GM18907 (cell line): ENCODE data around the gene ELOVL5.

Experiments
- ATAC-seq: cut with Tn5 transposase; IDR thresholded peaks from one replicate; pipeline ENCODE4 v1.9.1; 2021; ENCODE audit warnings: mild to moderate bottlenecking, moderate library complexity; ENCODE audit not compliant: unreplicated experiment

Gene ELOVL5

GRCh38 chr6:53244958-53245357 is 103.8 kb downstream of the ELOVL5 start:
- peak; percentile 83 for ATAC-seq

GRCh38 chr6:53244399-53244931 is 104.3 kb downstream of the ELOVL5 start:
- no peak for ATAC-seq

DNA sequence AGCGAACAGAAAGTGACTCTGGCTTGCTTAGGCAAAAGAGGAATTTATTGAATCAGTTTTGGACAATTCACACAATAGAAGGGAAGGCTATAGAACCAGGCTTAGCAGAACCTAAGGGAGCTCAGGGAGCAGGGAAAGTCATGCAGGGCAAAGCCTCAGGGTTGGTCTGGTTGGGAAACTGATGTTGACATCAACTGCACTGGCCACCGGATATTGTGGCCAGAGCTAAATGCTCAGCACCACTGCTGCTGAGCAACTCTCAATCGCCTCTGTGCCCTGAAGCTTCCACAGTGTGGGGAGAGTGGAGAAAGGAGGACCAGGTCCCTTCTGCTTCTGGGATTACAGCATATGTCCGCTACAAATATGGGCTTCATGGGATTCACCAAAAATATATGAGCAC is 106.8 kb downstream of the ELOVL5 start:
- no peak for ATAC-seq

GRCh38 chr6:53240761-53241160 is 108.0 kb downstream of the ELOVL5 start:
- no peak for ATAC-seq

DNA sequence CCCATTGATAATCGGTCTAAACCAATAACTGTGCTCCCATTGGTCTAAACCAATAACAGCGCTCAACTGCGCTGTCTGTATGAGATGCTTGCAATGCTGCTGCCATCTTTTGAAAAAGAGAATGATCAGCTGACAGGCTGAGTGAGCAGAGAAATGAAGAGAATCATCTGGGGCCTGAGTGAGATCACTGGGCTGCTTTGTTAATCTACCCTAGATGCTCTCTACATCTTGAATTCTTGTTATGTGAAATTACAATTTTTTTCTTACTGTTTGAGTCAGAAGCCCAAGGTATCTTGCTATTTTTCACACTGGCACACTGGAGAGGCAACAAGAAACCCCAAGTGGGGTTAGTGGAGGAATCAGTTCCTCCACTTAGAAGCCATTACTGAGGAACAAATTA is 108.6 kb downstream of the ELOVL5 start:
- no peak for ATAC-seq

- peak; percentile 77 for ATAC-seq
These were observed 109.2 kb downstream of the ELOVL5 start for GRCh38 chr6:53239526-53239925.

DNA sequence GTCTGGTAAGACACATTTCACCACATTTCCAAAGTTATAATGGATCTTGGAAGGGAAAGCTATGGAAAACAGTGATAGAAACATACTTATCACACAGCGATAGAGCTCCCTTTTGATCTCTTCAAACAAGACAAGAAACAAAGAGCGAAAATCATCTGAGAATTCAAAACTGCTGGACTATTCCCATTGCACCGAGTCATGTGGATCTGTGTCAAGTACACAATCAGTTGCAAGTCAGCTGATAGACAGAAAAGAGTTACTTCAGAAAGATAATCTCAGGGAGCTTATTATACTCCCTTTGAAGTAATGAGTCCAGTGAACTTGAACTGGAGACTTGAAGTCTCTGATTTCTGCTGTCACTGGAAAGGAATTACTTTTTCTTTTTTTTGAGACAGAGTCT is 110.4 kb downstream of the ELOVL5 start:
- ATAC-seq, result no peak

DNA sequence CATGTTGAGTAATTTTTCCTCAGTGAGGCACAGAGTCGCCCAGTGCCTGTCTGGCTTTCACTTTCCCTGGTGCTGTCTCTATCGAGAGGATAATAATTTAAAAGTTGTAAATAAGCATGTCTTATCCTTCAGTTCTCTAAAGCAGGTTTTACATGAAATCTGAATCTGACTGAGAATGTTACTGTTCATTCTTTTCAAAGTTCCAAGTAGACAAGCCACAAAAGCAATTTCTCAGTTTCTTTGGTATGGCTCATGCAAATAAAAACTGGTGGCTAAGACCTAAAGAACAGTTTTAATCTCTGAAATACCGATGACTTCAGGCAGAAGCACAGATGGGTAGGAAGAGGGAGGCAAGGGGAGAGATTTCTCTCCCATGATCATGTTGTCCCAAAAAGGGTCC is 112.5 kb downstream of the ELOVL5 start:
- ATAC-seq, result no peak

GRCh38 chr6:53235508-53235907 is 113.2 kb downstream of the ELOVL5 start:
- ATAC-seq, result no peak

DNA sequence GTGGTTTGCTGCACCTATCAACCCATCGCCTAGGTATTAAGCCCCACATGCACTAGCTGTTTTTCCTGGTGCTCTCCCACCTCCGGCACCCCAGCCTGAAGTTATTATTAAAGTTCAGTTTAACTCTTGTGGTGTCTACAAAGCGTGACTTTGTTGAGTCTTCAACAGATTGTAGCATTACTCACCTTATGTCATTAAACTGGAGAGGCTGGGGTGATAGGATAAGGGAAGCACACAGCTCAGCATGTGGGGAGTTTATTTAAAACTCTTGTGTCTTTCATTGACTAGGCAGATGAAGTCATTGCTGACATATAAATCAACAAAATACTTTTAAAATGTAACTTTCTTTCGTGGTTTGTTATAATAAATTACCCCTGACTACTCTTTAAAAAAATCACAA is 115.4 kb downstream of the ELOVL5 start:
- no peak for ATAC-seq

GRCh38 chr6:53230775-53231467 is 117.8 kb downstream of the ELOVL5 start:
- ATAC-seq, result no peak

DNA sequence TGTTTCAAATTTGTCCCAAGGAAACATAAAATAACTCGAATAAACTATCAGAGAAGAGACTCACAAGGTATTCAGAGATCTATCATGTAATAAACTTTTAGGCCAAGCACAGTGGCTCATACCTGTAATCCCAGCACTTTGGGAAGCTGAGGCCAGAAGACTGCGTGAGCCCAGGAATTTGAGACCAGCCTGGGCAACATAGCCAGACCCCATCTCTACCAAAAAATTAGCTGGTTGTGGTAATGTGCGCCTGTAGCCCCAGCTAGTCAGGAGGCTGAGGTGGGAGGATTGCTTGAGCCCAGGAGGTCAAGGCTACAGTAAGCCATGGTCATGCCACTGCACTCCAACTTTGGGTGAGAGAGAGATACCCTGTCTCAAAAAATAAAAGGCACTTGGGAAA is 120.9 kb downstream of the ELOVL5 start:
- ATAC-seq, result no peak

DNA sequence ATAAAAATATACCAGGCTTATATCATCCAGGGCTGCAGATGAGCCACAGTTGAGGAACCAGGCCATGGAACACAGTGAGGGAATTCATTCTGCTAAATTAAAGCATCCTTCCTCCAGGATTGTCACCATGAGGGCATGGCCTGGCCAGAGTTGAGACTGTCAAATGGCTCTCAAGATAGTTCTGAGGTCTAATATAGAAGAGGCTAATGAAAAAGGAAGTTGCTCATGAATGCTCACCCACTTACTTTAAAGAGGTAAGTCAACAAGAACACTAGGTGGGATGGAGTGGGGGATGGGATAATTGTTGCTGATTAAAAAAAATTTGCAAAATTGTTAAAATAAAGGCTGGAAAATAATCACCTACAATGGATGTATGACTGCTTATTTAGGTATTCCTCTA is 128.1 kb downstream of the ELOVL5 start:
- no peak for ATAC-seq
